Measurements from ENCODE around the gene ROCK2.

DNA sequence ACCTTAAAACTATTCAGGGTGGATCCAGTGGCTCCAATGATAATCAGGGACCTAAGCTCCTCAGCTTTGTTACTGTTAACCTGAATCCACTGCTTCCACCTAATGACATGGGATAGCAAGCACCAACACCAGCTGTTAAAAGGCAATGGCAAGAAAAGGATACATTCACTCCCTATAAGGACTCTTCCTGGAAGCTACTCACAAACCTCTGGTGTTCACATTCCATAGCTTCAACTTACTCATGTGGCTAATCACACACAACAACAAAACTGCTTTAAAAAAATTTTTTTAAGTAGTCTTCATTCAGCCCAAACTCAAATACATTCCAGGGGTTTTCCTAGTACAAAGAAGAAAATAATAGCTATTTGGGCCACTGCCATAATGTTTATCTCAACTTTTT is 24.5 kb downstream of the ROCK2 start:
- TF ChIP-seq, protein P1, sequence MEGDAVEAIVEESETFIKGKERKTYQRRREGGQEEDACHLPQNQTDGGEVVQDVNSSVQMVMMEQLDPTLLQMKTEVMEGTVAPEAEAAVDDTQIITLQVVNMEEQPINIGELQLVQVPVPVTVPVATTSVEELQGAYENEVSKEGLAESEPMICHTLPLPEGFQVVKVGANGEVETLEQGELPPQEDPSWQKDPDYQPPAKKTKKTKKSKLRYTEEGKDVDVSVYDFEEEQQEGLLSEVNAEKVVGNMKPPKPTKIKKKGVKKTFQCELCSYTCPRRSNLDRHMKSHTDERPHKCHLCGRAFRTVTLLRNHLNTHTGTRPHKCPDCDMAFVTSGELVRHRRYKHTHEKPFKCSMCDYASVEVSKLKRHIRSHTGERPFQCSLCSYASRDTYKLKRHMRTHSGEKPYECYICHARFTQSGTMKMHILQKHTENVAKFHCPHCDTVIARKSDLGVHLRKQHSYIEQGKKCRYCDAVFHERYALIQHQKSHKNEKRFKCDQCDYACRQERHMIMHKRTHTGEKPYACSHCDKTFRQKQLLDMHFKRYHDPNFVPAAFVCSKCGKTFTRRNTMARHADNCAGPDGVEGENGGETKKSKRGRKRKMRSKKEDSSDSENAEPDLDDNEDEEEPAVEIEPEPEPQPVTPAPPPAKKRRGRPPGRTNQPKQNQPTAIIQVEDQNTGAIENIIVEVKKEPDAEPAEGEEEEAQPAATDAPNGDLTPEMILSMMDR (conservative IDR thresholded peaks at IDR 0.05), result no peak
- no peak for TF ChIP-seq ZFX (IDR thresholded peaks at IDR 0.05)

All from C4-2B (cell line).